Right ventricle myocardium inferior (tissue), 1 donor: ENCODE measurements around the gene RELL1. TPM values are rescaled to one million over a fixed set of nuclear protein-coding genes. Genes with fewer than 3 reads are reported as not detected.

ENCODE experiments used
- ATAC-seq: fragments of 200-7000 bp; cut with Tn5 transposase; one replicate; pipeline ENCODE4 v1.9.1; 2020; ENCODE audit warnings: mild to moderate bottlenecking, moderate library complexity
- DNase-seq: peaks from one replicate; pipeline ENCODE4 v3.0.0; 2021; ENCODE audit errors: missing footprints
- intact Hi-C: fragments of 100-400 bp; cut with DNase I; formaldehyde crosslinking; loops from one replicate; pipeline ENCODE4 v1.11.0; 2022
- total RNA-seq: library from RNA; stranded (reverse); fragmentation: NEBNext Ultra II Directional; extraction: Animal tissue kit (Norgen Biotek cat#: 25700); gene quantifications from one replicate; pipeline ENCODE4 v1.2.1, GENCODE V29; 2021
- donor health status: DM: no; HTN: yes; CAD: no; lungs with severe emphysema.

The RELL1 gene
- total RNA-seq, 1 donor from 2014 or later: 23.6 TPM

DNA sequence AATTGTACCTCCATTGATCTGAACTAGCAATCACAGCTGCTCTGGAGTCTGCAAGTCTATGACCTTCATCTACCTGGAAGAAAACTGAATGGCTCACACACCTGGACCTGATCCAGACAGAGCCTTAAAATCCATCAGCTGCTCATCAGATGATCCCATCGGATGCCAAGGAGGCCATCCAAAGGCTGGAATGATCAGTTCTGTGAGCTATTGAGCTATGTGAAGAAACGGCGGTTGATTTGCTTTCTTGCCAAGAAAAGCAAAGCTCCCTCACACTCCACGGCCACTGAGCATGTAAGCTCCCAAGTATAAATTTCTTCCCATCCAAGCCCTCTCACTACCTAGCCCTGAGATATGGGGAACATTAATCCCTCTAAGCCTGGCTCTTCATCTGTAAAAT lies 63.1 kb downstream of the RELL1 start:
- intact Hi-C loops: no loop called here
- DNase-seq (no peak), ATAC-seq (no peak)

DNA sequence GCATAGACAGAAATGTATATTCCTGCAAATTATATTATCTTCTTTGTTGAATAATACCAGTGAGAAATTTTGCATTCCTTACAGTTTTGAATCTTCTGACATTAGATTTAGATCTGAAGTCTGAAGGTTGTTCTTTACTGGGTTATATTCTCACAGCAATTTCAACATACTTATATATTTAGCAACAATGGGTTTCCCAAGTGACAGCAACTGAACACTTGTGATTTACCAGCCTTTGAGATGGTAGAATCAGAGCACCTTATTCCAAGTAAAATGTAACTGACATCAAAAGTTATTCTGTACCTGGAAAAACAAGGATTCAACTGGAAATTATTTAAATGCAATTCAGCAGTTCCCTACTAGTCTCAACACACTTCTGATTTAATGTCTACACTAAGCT lies 66.0 kb downstream of the RELL1 start:
- intact Hi-C loops: no loop called here
- ATAC-seq (no peak), DNase-seq (no peak)

DNA sequence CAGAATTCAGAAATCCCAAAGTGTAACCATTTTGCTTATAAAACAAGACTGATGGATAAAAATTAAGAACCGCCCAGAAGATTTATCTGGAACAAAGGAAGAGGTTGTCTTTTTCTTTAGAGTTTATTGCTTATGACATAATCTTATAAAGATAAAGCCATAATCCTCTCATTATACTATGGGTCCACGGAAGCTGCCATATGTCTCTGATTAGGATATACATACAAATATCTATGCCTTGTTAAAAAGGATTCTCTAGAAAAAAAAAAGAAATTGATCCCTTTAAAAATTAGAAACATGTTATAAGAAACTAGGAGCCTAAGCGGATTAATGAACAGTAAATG lies 70.5 kb downstream of the RELL1 start:
- intact Hi-C loops: no loop called here
- no peak for ATAC-seq
- no peak for DNase-seq

DNA sequence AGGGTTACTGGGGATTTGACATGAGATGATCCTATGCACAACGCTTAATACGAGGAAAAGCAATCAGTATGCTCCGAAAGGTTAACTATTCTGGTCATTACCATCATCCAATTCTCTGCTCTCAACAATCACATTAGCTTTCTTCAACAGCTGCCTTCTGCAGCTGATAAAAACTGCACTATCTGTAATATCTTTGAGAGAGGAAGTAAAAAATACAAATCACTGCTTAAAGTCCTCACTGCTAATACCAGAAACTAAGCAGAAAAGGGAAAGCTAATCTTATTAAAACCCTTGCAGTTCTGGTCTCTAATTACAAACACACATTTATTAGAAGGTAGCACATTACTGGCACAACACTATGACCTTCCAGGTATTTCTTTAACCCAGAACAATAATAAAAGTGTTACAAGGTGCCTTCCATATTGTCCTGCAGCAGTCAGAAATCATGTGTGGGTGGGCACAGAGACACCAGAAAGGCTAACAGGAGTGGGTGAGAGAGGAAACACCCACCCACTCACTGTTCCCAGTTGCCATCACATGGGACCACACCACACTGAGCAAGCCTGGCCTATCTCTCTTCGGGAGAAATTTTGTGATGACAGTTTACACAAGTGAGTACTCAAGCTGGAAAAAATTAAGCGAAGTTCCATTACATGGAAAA lies 71.0 kb downstream of the RELL1 start:
- intact Hi-C loops: no loop called here
- DNase-seq (no peak), ATAC-seq (peak; percentile 44)

DNA sequence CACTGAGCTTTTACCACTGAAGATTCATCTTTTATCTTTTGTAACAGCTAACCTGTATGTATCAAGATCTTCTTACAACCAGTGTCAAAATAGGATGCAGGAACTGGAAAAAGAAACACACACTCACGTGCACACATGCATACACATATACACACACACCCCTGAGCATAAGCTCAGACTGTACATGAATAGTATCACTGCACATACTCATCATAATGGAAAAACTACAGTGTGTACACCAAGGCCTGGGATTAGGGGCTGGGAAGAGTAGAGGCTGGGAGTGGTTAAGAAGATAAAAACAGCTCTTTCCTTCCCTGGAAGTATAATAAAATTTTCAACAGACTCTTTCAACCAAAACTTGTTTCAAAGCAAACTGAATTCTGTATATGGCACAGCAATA lies 73.4 kb downstream of the RELL1 start:
- intact Hi-C loops: no loop called here
- DNase-seq (no peak), ATAC-seq (no peak)

DNA sequence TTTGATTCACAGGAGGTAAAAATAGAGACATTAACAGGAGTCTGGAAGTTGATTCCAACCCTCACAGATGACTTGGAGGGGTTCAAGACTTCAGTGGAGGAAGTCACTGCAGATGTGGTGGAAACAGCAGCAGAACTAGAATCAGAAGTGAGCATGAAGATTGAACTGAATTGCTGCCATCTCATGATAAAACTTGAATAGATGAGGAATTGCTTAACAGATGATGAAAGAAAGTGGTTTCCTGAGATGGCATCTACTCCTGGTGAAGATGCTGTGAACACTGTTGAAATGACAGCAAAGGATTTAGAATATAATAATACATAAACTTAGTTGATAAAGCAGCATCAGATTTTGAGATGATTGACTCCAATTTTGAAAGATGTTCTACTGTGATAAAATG lies 76.5 kb downstream of the RELL1 start:
- no peak for ATAC-seq
- intact Hi-C loops: no loop called here
- no peak for DNase-seq

DNA sequence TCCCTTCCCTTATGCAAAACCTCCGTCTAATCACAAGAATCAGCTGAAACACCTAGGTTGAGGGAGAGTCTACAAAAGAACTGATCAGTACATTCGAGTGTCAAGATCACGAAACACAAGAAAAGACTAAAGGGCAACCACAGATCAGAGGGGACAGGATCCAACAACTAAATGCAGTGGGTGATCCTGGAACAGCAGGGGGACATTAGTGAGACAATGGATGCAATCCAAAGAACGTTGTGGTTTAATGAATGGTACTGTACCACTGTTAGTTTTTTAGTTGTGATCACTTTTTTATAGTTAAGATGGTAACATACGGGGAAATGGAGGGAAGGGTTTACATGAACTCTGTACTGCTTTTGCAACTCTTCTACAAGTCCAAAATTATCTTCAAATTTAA lies 79.2 kb downstream of the RELL1 start:
- DNase-seq (no peak), ATAC-seq (no peak)
- intact Hi-C loops: no loop called here

DNA sequence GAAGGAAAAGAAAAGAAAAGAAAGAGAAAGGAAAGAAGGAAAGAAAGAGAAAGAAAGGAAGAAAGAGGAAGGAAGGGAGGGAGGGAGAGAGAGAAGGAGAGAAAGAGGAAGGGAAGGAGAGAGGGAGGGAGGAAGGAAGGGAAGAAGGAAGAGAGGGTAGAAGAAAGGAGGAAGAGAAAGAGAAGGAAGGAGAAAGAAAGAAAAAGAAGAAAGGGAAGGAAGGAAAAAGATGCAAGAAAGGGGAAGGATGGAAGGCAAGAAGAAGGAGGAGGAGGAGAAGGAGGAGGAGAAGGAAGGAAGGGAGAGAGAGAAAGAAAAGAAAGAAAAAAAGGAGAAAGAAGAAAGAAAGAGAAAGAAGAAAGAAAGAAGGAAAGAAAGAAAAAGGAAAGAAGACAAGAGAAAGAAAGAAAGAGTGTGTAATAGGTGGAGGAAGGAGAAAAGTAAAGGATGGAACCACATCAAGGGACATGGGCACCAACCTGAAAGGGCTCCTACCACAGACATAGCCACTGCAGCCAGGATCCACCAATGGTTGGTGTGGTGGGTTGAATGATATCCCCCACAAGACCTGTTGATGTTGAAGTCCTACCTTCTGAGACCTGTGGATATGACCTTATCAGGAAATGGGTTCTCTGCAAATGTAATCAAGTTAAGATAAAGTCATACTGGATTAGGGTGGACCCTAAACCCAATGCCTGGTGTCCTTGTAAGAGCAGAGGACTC lies 80.2 kb downstream of the RELL1 start:
- intact Hi-C loops: no loop called here
- DNase-seq (no peak), ATAC-seq (no peak)

DNA sequence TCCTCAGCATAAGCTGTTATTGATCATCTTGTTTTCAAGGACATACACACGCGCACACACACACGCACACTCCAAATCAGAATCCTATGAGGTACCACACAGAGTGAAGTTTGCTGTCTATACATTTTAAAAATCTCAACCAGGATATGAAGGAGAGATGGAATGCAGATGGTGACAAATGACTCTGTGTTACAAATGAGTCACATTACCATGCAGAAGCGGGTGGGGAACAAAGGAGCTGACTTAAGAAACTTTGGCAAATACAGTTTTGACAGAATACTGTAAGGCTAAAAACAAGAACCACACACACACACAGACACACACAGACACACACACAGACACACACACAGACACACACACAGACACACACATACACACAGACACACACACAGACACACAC lies 81.7 kb downstream of the RELL1 start:
- intact Hi-C loops: loop anchor here (5.0 kb wide), 1 partner anchor 428 kb away; no protein-coding TSS in a partner anchor
- no peak for ATAC-seq
- DNase-seq: no peak

DNA sequence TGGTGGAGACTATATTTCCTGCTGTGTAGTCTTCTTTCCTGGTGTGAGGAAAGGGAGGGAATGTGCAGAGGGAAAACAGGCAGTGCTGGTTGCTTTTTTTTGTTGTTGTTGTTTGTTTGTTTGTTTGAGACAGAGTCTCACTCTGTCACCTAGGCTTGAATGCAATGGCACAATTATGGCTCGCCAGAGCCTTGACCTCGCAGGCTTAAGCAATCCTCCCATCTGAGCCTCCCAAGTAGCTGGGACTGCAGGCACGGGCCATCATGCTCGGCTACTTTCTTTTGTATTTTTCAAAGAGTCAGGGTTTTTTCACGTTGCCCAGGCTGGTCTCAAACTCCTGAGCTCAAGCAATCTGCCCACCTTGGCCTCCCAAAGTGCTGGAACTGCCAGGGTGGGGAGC lies 82.5 kb downstream of the RELL1 start:
- ATAC-seq (no peak), DNase-seq (no peak)
- intact Hi-C loops: loop anchor here (2.0 to 5.0 kb wide), 3 partner anchors 83 to 429 kb away; partner anchors contain the start of gene RELL1

DNA sequence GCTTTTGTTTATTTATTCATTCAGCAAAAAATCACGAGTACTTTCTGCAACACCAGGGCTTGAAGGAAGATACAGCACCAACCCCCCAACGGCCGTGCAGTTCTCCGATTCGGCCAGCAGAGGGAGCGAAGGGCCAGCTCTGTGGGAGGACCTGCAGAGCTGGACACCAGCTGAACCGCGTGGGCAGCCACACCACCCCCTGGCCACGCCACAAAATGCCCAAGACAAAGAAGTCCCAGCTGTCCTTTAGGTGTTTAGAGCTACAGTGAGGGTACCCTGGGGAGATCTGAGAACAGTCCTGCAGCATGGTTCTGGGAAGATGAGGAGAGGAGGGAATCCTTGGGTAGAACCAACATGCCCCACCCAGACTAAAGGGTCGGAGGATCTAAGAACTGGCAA lies 83.1 kb downstream of the RELL1 start:
- ATAC-seq (peak; percentile 96), DNase-seq (peak; percentile 91)
- intact Hi-C loops: loop anchor here (2.0 to 5.0 kb wide), 3 partner anchors 84 to 429 kb away; partner anchors contain the start of gene RELL1

DNA sequence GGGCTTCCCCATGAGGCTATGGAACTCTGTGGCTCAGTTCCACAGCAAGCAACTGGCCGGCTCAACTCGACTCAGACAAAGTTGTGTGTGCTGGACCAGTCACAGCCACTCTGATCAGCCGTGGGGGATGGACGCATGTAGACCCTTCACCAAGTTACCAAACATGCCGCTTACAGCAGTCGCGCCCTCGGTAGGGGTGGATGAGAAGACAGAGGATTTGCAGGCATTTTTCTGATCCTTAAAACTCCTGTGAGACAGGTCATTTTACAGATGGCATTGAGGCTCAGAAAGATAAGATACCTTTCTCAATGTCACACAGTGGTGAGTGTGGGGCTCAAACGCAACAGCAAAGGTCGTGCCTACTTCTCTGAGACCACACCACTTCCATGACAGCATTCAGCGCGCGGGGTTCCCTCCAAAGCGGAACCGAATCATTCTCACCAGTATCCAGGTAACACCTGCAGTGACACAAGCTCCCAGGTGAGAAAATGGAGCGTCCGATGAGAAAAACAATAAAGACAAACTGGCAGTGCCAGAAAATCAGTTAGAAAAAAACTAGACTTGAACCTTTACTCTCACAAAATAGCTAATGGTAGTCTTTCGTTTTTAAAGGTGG lies 83.6 kb downstream of the RELL1 start:
- intact Hi-C loops: loop anchor here (2.0 to 5.0 kb wide), 3 partner anchors 84 to 430 kb away; partner anchors contain the start of gene RELL1
- ATAC-seq (no peak), DNase-seq (no peak)

DNA sequence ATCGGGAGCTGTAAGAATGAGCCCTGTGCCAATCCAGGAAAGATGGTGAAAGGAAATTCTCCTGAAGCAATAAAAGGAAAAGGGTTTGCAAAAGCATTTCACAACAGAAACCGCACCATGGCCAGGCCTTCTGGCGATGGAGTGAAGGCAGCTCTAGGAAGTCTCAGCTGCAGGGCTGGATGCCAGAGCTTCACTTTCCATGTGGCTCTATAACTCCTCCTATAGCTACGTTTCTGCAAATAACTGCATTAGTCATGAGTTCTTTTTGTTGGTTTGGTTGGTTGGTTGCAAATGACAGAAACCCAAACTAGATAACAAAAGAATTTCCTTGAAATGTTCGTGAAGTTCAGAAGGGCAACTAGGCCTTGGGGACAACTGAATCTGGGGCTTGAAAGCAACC lies 84.6 kb downstream of the RELL1 start:
- DNase-seq (no peak), ATAC-seq (no peak)
- intact Hi-C loops: loop anchor here (5.0 kb wide), 1 partner anchor 431 kb away; no protein-coding TSS in a partner anchor

DNA sequence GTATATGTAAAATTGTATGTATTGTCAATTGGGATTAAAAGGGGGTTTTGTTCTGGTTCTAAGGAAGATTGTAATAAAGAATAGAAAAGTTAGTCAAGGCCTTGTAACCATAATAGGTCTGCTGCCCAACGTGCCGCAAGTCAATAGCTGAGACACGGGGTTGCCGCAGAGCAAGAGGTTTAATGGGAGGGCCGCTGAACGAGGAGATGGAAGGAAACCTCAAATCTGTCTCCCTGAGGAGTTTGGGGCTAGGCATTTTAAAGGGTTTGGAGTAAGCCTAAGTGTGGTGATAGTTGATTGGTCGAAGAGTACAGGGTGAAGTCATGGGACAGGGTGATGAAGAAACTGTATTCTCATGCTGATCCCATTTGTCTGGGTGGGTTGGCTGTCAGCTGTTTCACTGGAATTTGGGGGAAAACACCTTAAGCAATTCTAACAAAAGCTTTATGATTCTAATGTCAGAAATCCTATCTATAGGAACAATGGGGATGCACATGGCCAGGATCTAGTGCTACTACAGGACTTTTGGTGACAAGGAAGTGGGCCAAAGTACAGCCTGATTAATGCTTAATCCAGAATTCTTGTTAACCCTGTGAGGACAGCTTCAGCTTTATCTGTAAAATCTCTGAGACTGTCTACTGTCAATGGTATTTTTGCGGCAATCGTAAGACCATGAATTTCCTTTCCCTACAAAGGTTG lies 86.9 kb downstream of the RELL1 start:
- intact Hi-C loops: no loop called here
- ATAC-seq: no peak
- DNase-seq: no peak

DNA sequence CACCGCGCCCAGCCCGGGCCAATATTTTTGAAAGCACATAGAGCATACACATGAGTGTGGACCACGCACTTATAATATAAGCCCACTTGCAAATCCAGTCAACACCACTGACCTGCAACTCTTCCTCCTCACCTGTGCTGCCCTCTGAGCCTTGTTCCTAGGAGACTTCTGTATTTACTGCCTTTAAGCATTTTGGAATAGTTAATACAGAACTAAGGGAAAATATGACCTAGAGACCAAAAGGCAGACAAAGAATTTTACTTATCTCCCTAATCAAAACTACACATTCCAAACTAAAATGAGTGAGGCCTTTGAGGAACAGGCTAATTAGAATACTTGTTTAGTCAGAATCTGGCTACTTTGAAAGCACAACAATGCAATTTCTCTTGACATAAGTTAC lies 89.1 kb downstream of the RELL1 start:
- intact Hi-C loops: no loop called here
- ATAC-seq (no peak), DNase-seq (no peak)

DNA sequence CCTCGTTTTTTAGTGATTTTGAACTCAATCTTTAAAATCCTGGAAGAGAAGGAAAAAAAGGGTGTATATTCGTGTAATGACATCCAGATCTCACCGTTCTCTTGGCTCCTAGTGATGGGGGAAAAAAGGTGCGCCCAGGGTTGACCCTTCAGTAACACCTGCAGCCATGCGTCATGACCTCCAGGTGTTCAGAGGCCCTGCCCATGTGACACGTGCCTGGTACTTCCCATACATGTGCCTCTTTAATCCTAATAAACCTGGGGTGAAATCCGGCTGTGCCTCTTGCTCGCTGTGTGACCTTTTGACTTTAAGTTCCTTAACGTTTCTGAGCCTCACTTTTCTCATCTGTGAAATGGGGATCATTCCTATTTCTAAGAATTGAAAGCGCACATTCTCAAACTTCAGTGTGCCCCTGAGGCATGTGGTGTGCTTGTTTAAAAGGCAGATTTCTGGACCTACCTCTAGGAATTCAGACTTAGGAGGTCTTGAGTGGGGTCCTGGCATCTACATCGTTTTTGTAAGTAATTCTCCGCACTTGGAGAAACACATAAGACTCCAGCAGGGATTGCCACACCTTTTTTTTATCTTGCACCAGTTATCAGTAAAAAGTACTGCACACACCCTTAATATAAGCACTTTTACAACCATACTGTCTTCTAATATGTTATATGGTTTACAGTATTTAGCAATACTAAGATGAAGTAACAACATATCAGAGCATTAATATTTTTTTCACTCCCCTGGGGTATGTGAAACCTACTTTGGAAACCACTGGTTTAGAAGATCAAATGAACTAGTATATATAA lies 90.1 kb downstream of the RELL1 start:
- intact Hi-C loops: no loop called here
- DNase-seq (no peak), ATAC-seq (no peak)

DNA sequence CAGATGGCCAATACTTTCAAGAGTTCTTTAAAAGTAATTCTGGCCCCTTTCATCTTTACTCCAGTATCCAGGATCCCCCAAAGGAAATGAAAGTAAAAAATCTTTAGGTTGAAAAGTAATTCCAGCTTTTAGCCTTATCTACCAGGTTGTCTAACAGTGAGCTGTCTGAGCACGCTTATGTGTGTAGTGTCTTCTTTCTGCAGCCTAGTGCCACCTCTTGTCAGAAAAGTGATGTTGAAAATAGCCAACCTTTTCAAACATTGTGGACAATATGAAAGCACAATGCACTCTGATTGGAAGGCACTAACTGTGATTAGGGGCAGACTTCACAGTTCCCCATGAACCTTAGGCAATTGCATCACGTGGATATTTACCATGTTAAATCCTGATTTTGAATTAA lies 92.1 kb downstream of the RELL1 start:
- intact Hi-C loops: no loop called here
- no peak for ATAC-seq

DNA sequence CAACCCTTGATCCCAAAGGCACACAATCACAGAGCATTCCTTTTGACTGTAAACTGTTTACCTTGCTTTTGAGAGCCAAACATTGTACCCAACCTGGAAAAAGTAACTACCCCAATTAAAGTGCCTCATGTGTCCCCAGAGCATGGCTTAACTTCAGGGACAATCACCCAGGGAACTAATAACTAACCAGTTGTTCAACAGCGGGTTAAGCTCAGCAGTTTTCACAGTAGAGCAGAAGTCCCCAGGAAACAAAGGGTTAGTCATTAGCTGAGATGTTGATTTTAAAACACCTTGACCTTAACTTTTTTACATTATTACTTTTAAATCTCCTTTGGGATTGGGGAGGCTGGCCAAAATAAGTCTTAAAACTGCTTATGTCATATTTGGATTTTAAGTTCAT lies 94.8 kb downstream of the RELL1 start:
- no peak for ATAC-seq
- intact Hi-C loops: no loop called here

More for the DNA sequence above, 92.1 kb downstream of the RELL1 start:
- DNase-seq: no peak

DNA sequence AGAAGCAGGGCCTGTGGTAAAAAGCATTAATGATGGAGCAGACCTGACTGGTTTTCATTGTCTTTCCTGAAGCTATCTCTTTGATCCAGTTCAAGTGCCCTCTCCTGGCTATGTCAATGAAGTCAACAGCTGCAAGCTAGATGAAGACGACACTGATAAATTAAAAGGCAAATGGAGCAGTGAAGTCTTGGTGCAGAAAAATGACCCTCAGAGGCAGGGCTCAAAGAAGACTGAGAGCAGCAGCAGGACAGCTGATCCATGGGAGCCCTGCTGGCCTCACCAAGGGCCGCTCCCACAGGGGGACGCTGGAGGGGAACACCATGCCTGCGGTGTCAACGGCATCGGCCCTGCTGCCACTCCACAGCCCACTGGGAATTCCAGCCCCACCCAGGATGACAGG lies 96.2 kb downstream of the RELL1 start:
- ATAC-seq (no peak), DNase-seq (no peak)
- intact Hi-C loops: no loop called here

More for the DNA sequence above, 94.8 kb downstream of the RELL1 start:
- DNase-seq: no peak
